HG03575 (cell line): Measurements from ENCODE around the gene C9orf43.
"Not testable (repeated sequence)": the region's sequence is repeated elsewhere in the genome, so short reads cannot be mapped to it uniquely, and the experiment has no call there.

Experiments used
- ATAC-seq: cut with Tn5 transposase; IDR thresholded peaks from one replicate; pipeline ENCODE4 v1.9.1; 2021; ENCODE audit not compliant: unreplicated experiment, insufficient number of reproducible peaks, low FRiP score; ENCODE audit errors: extremely low read depth

Gene C9orf43, protein sequence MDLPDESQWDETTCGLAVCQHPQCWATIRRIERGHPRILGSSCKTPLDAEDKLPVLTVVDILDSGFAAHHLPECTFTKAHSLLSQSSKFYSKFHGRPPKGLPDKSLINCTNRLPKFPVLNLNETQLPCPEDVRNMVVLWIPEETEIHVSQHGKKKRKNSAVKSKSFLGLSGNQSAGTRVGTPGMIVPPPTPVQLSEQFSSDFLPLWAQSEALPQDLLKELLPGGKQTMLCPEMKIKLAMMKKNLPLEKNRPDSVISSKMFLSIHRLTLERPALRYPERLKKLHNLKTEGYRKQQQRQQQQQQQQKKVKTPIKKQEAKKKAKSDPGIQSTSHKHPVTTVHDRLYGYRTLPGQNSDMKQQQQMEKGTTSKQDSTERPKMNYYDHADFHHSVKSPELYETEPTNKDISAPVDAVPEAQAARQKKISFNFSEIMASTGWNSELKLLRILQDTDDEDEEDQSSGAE

DNA sequence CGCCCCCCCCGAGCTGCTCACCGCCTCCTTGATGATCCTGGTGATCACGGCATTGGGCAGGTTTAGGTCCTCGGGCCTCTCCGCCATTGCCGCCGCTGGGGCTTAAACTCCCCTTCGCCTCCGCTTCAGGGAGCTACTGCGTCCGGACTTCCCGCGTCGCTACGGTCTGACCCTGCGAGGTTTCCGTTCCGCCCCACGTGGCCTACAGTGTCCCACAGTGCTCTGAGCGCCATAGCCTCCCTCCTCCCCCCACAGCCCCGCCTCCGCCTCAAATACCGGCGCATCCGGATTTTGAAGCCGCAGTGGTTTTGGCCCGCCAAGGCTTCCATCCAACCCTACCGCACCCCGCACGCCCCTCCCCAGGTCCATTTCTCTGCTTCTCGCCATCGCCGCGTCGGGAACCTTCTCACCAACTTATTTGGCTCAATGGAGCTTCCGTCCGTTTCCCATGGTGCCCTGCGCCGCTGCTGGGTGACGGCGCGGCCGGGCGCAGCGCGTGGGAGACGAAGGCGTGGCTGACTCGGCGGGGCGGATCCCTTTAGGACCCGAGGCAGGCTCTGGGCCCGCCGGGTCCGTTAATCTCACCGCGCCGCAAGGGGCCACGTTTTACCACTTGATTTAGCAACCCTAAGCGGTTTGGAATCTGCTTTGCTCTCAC lies at the start of gene C9orf43, which contains the start of gene POLE3:
TSS of gene C9orf43 (plus strand) at position 541 of the 658 bp plus-strand sequence. CDS start 2,747 bp downstream, outside the sequence.
TSS of gene POLE3 (minus strand) at position 469 of the 658 bp plus-strand sequence. CDS start at position 87, 382 bp downstream.
- peak; percentile 43 for ATAC-seq

DNA sequence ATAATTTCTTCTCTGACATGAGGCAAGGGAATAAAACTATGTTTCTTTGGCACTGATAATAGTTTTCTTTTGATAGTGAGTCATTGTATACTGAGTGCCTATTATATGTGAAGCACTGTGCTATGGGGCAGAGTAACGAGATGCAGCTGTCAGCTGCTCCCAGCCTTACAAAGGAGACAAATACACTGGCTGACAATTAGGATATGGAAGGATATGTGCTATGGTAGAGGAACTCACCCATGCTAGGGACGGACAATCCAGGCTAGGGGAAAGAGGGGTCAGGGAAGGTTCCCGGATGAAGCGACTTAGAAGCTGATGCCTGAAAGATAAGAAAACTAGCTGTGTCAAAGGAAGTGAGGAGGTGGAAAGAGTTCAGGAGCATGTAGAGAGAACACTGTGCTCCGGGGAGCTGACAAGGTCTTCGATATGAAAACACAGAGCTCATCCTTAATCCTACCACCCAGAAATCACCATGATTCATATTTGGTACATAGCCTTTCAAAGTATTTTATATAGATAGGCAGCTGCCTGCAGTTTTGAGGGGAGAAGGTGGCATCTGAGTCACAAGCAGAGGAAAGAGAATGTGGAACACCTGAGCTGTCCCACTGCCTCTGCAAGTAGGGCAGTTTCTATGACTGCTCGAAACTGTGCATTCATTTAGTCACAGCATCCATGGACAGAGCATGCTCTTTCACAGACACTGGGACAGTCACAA lies 49.1 kb upstream of the C9orf43 start:
- no peak for ATAC-seq

DNA sequence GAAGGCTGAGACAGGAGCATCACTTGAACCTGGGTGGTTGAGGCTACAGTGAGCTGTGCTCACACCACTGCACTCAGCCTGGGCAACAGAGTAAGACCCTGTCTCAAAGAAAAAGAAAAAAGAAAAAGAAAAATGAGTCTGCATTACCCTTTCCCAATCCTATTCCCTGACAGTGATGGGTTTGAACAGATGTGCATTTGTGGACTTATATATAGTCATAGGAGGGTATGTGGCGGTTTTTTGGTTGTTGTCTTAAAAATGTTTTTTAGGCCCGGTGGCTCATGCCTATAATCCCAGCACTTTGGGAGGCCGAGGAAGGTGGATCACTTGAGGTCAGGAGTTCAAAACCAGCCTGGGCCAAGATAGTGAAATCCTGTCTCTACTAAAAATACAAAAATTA lies 47.2 kb upstream of the C9orf43 start:
- ATAC-seq, result no peak

DNA sequence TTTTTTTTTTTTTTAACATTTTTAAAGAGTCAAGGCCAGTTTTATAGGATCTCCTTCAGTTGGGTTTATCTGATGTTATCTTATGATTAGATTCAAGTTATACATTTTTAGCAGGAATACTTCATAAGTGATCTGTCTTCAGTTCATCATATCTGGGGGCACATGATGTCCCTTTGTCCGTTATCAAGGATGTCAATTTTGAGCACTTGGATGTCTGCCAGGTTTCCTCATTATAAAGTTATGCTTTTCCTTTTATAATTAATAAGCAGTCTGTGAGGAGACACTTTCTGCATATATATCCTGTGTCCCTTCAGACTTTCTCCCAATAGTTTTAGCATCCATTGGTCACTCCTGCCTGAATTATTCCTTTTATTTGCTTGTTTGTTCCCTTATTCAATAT lies 45.6 kb upstream of the C9orf43 start:
- no peak for ATAC-seq

DNA sequence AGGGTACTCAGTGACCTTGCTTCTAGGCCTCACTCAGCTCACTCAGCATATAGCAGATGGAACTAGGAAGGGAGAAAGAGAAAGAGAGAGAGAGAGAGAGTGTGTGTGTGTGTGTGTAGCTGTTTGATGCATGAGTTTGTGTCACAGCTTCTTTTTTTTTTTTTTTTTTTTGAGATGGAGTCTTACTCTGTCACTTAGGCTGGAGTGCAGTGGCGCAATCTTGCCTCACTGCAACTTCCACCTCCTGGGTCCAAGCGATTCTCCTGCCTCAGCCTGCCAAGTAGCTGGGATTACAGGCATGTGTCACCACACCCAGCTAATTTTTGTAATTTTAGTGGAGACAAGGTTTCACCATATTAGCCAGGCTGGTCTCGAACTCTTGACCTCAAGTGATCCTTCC lies 44.9 kb upstream of the C9orf43 start:
- ATAC-seq, result not testable (repeated sequence)

DNA sequence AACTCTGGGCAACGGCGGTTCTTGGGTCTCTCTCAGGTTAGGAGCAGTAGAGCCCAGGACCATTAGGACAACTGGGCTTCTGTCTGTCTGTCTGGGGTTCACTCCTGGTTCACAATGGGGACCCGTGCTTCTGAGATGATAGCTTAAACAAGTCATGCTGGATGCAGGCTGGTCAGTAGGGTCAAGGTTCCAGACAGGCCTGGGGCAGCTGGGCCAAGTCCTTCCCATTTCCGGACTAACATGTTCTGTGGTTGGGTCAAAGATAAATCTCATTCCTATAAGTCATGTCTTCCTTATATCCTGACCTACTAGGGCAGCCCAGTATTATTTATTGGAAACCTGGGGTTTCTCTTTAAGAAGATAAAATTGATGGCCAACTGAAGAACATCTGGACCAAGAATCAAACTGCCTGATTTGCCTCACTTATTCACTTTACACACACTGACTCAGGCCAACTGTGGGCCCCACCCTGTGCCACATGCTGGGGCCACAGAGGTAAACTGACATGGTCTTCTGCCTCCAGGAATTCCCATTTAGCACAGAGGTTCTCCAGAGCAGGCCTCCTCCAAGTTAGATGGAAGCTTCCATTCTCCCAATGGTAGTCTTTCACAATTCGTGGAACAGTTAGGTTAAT lies 42.1 kb upstream of the C9orf43 start:
- ATAC-seq, result no peak

DNA sequence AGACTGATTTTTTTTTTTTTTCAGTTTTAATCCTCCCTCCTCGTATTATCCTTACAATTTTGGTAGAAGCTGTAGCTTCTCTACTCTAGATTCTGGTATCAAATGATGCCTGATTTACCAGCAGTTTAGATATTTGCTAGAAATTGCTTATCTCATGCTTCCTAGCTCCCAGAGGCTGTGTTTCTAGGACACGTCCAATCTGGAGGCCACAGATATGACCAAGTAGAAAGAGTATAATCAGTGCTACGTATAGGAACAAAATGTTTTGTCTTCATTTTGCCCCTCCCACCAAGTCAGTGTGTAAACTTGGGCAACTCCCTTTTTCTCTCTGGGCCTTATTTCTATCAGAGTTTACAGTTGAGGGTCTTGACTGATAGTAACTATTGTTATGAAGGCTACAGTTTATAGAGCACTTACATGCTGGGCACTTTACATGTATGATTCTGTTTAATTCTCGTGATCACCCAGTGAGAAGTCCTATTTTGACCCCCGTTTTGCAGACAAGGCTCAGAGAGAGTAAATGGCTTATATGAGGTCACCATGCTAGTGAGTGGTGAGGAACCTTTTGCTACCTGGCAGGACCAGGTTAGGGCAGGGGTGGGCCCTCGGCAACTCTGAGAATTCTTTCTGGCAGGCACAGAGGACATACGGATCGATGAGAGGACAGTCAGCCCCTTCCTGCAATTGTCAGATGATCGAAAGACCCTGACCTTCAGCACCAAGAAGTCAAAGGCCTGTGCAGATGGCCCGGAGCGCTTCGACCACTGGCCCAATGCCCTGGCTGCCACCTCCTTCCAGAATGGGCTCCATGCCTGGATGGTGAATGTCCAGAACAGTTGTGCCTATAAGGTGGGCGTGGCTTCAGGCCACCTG lies 41.3 kb upstream of the C9orf43 start:
- no peak for ATAC-seq

DNA sequence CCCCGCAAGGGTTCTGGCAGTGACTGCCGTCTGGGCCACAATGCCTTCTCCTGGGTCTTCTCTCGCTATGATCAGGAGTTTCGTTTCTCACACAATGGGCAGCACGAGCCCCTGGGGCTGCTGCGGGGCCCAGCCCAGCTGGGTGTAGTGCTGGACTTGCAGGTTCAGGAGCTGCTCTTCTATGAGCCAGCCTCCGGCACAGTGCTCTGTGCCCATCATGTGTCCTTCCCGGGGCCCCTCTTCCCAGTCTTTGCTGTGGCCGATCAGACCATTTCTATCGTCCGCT lies 40.7 kb upstream of the C9orf43 start:
- ATAC-seq, result no peak

DNA sequence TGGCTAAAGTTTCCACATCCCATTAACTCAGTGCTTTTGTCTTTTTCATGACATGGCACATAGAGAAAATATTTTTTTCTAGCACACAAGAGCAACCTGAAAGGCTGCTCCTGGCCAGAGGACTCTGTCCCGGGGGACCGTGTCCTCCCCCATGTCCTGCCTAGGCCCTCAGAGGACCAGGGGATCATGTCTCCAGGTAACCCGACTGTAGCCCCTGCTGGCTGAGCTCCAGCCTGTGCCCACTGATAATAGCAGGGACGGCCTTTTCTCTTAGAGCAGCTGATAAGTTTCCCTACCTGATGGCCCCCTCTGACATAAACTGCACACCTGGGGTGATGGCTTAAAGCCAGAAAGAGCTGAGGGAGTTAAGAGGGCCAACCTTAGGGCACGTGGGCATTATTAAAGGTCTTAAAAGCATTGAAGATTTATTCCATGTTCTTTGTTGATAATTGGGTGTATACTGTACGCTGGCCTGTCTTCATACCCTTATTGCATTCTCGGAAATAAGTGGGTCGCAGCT lies 39.7 kb upstream of the C9orf43 start:
- no peak for ATAC-seq

DNA sequence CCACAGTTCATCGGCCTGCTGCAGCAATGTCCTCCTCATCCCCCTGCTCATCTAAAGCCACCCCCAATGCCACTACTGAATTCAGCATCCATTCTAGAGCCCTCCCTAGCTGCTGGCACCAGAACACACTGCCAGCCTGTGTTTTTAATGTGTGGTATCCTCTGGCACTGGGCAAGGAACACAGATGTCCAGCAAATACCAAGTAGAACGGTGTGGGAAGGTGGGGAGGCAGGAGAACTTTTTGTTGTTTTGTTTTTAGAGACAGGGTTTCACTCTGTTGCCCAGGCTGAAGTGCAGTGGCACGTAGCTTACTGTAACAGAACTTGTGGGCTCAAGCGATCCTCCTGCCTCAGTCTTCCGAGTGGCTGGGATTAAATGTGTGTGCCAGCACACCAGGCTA lies 38.5 kb upstream of the C9orf43 start:
- ATAC-seq, result no peak

DNA sequence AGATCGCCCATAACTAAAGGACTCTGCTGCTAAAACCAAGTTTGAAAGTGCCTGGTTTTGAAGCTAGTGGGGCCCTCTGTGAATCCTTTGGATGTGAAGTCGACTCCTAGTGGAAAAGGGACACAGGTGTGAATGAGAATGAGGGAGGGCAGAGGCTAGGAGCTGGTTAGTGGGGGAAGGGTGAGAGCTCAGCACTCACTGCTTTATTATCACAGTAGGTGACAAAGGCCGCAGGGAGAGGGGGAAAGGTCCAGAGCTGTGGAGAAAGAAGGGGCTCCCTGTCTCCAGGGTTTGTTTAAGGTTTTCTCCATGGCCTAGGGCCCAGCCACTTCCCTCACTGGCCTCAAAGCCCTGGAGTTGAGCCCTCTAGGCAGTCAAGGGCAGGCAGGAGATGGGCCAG lies 37.3 kb upstream of the C9orf43 start:
- ATAC-seq, result no peak

DNA sequence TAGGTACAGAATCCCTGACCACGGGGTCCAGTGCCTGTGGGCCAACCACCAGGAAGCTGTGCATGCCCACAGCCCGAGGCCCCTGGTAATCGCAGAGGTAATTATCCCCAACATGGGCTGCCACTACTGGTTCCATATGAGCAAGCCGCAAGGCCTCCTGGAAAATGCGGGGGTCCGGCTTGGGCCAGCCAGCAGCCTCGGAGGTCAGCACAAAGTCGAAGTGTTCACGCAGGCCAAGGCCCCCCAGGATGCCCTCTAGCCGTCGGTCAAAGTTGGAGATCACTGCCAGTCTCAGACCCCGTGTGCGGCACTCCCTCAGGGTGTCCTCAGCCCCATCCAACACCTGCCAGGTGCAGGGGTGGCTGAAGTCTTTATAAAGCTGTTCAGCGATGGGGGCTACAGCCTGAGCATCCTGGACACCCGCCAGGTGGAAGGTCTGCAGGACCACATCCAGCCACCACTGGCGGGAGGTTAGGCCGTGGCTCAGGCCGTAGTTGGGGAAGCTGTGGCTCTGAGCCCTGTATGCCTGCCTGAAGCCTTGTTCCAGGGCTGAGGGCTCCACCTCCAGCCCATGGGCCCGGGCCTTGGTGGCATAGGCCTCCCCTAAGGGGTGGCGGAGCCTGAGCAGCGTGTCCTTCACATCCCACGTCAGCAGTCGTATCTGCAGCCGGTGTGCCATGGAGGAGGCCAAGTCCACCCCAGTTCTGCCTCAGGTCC lies 36.7 kb upstream of the C9orf43 start:
- ATAC-seq, result no peak

DNA sequence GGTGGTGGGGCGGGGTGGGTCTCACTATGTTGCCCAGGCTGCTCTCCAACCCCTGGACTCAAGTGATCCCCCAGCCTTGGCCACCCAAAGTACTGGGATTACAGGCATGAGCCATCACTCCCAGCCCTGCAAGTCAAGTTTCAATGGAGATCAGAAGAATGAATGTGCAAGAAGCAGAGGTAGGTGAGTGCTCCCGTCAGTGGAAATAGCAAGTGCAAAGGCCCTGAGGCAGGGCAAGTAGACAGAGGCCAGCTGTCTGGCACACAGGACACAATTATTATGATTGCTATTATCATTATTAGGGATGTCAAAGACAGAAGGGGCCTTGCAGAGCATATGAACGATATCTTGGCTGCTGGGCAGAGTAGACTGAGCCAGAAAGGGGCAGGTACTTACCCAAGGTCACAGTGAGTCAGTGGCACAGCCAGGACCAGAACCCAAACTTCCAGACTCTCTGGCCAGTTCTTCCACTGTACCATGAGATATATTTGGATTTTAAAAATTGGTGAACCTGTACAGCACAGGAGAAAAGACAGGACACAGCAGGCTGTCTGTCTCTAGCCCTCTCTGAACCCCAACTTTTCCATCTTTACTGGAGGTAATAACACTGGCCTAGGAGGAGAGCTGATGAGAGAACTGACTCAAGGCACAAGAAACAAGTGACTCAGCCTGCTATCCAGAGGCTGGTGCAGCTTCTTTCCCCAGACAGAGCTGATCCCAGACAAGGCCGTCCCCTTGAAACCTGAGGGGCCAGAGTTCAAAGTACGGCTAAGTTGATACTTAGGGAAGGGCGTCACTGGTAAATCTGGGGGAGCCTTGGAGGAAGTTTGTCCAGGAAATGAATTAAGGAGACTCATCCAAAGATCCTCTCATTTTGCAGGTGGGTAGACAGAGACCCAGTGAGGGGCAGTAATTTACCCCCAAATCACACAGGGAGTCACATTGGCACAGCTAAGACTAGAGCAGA lies 35.2 kb upstream of the C9orf43 start:
- no peak for ATAC-seq

DNA sequence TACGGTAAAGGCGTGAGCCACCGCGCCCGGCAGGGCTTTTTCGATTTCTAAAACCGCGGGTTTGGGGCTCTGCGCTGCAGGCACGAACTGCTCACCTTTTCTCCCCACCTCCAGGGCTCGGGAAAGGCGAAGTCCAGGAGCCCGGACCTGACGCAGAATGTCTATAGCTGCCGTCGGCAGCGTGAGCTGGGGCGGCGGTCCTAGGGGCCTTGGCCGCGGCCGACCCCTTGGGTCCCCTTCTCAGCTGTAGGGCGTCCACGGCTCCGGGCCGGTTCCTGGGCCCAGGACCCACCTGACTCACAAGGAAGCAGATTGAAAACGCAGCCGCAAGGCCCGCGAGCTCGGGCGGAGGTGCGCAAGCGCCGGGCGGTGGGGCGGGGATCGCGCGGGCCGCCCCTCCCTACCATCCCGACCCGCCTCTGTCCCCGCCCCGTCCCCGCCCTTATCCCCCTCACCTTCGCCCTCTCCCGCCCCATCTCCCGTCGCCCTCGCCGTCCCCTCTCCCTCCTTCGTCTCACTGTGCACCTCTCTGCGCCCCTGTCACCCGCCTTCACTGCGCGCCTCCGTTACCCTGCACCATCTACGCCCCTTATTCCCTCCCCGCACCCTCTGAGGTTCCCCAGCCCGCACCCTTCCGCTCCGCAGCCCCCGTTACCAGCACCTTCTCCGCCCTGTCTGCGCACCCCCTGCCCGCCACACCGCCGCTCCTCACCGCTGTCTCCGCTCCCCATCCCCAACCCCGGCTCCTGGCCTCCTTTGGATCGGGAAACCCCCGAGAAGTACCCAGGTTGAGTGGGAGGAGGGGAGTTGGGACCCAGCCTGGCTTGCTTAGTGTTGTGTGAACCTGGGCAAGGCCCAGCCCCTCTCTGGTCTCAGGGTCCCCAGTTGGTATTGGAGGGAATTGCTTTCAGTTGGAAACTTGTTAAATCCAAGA lies 33.6 kb upstream of the C9orf43 start, which contains the start of gene HDHD3:
TSS of gene HDHD3 (minus strand) at position 353 of the 934 bp plus-strand sequence. CDS start 2,632 bp downstream, outside the sequence.
- ATAC-seq, result no peak

DNA sequence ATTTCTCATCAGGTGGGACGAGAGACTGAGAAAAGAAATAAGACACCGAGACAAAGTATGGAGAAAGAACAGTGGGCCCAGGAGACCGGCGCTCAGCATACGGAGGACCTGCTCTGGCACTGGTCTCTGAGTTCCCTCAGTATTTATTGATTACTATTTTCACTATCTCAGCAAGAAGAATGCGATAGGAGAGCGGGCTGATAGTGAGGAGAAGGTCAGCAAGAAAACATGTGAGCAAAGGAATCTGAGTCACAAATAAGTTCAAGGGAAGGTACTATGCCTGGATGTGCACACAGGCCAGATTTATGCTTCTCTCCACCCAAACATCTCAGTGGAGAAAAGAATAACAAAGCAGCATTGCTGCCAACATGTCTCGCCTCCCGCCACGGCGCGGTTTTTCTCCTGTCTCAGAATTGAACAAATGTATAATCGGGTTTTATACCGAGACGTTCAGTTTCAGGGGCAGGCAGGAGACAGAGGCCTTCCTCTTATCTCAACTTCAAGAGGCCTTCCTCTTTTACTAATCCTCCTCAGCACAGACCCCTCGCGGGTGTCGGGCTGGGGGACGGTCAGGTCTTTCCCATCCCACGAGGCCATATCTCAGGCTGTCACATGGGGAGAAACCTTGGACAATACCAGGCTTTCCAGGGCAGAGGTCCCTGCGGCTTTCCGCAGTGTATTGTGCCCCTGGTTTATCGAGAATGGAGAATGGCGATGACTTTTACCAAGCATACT lies 31.3 kb upstream of the C9orf43 start:
- ATAC-seq, result not testable (repeated sequence)
